Measurements from ENCODE around the gene SHC4.
"Not testable (repeated sequence)": the region's sequence is repeated elsewhere in the genome, so short reads cannot be mapped to it uniquely, and the experiment has no call there.

DNA sequence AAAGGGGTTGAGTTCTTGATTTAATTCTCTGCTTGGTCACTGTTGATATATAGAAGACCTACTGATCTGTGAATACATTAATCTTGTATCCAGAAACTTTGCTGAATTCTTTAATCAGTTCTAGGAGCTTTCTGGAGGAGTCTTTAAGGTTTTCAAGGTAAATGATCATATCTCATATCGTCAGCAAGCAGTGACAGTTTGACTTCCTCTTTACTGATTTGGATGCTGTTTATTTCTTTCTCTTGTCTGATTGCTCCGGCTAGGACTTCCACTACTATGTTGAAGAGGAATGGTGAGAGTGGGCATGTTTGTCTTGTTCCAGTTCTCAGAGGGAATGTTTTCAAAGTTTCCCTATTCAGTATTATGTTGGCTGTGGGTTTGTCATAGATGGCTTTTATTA is 54.4 kb downstream of the SHC4 start:
- TF ChIP-seq CTCF (IDR thresholded peaks at IDR 0.05; ENCODE audit: insufficient read depth, low read length, poor library complexity, severe bottlenecking); EZH2phosphoT487 (conservative IDR thresholded peaks at IDR 0.05; ENCODE audit: low read length): not testable (repeated sequence)

Data from SU-DHL-6 (cell line).